Testis (tissue), 2 donors: ENCODE data around the gene MAT2B.

Source experiments
- POLR2A ChIP-seq: fragments of 450-650 bp; IDR thresholded peaks from one replicate; pipeline ENCODE4 v1.6.1; 2017; ENCODE audit warnings: antibody characterized with exemption, mild to moderate bottlenecking, moderate library complexity
- TF ChIP-seq, protein P1 (sequence below), 3 experiments: fragments of 450-650 bp in 2 of 3; fragments of 200-600 bp in 1 of 3; sonication (generic) in 1 of 3; IDR thresholded peaks; one replicate each; pipeline ENCODE4 v1.5.1; 2016 to 2019; ENCODE audit warnings: antibody characterized with exemption in 3 of 3, mild to moderate bottlenecking in 2 of 3, moderate library complexity in 1 of 3

DNA sequence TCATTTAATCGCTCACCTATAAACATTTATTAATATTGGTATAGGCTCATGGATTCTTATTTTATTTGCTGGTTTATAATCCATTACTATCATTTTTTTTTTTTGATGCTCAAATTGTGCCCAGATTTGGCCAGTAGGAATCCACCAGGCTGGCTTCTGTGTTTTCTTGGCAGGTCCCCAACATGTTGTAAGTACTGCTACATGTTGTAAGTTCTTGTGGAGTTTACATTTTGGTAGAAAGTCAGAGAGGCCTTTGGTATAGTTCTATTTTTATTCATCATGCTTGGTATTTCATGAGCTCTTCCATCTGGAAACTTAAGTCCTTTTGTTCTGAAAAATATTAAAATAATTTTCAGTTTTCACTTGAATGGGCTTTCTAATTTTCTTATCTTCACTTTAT is 47.1 kb downstream of the MAT2B start:
- TF ChIP-seq, protein P1, sequence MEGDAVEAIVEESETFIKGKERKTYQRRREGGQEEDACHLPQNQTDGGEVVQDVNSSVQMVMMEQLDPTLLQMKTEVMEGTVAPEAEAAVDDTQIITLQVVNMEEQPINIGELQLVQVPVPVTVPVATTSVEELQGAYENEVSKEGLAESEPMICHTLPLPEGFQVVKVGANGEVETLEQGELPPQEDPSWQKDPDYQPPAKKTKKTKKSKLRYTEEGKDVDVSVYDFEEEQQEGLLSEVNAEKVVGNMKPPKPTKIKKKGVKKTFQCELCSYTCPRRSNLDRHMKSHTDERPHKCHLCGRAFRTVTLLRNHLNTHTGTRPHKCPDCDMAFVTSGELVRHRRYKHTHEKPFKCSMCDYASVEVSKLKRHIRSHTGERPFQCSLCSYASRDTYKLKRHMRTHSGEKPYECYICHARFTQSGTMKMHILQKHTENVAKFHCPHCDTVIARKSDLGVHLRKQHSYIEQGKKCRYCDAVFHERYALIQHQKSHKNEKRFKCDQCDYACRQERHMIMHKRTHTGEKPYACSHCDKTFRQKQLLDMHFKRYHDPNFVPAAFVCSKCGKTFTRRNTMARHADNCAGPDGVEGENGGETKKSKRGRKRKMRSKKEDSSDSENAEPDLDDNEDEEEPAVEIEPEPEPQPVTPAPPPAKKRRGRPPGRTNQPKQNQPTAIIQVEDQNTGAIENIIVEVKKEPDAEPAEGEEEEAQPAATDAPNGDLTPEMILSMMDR (IDR thresholded peaks at IDR 0.05): no peak
- TF ChIP-seq POLR2A: no peak
